Spleen (tissue), 7 donors: Measurements from ENCODE around the gene SKP1.

Experiments used
- CTCF ChIP-seq, 11 experiments: fragments of 200-600 bp in 7 of 11; fragments of 450-650 bp in 4 of 11; sonication (generic) in 4 of 11; IDR thresholded peaks in 8 of 11; conservative IDR thresholded peaks in 3 of 11; 1 replicate in 7 of 11; 2 replicates in 4 of 11; pipeline versions ENCODE4 v1.4.0 to v1.8.0; 2016 to 2021; ENCODE audit warnings: antibody characterized with exemption in 11 of 11, inconsistent platforms in 4 of 11, mild to moderate bottlenecking in 1 of 11
- POLR2A ChIP-seq, 3 donors: fragments of 450-650 bp; IDR thresholded peaks; one replicate each; pipeline ENCODE4 v1.5.1; 2017; ENCODE audit warnings: antibody characterized with exemption in 3 of 3, mild to moderate bottlenecking in 1 of 3
- POLR2AphosphoS5 ChIP-seq, 3 donors: sonication (generic); formaldehyde crosslinking; IDR thresholded peaks; one replicate each; pipeline ENCODE4 v1.5.1; 2017; ENCODE audit warnings: antibody characterized with exemption in 3 of 3
- donor health status: DM: no; HTN: no; CAD: no; lungs with moderate emphysema.
- donor health status: DM: no; HTN: no; CAD: no.
- donor health status: DM: no; HTN: no; CAD: no.

- TF ChIP-seq CTCF (IDR thresholded peaks at IDR 0.05 in 8 of 11, conservative IDR thresholded peaks at IDR 0.05 in 3 of 11) (no peak), POLR2A (IDR thresholded peaks at IDR 0.05) (no peak), POLR2AphosphoS5 (IDR thresholded peaks at IDR 0.05) (no peak)
Observed at GRCh38 chr5:134209477-134210245, 32.9 kb upstream of the SKP1 start.
